T-helper 1 cell treated with Interleukin-12 subunit alpha and Interleukin-12 subunit beta and Interleukin-4 antibody, amounts not matched to agents 30 μg/mL and 1 μg/mL, for 36 hours (primary cell): ENCODE measurements around the gene SYMPK.

Experiments used
- H3K27ac Mint-ChIP-seq: one replicate; pipeline ENCODE4 v1.8.0; 2021; ENCODE audit warnings: mild to moderate bottlenecking, mixed read lengths
- H3K27me3 Mint-ChIP-seq: one replicate; pipeline ENCODE4 v1.8.0; 2021; ENCODE audit warnings: low read depth, mixed read lengths
- H3K36me3 Mint-ChIP-seq: one replicate; pipeline ENCODE4 v1.8.0; 2021; ENCODE audit warnings: low read depth, mixed read lengths
- H3K4me1 Mint-ChIP-seq: one replicate; pipeline ENCODE4 v1.8.0; 2021; ENCODE audit warnings: low read depth, mixed read lengths
- H3K4me3 Mint-ChIP-seq: one replicate; pipeline ENCODE4 v1.8.0; 2021; ENCODE audit warnings: mild to moderate bottlenecking, moderate library complexity, mixed read lengths
- H3K9me3 Mint-ChIP-seq: one replicate; pipeline ENCODE4 v1.8.0; 2021; ENCODE audit warnings: mixed read lengths

SYMPK gene

GRCh38 chr19:45827459-45828093 is 35.4 kb downstream of the SYMPK start:
- no peak overlapping the region for H3K4me3 Mint-ChIP-seq
- no peaks in the 10 kb centered on the region for H3K27me3 Mint-ChIP-seq
- no peaks in the 10 kb centered on the region for H3K9me3 Mint-ChIP-seq
- H3K4me1 Mint-ChIP-seq = no peaks in the 10 kb centered on the region
- H3K27ac Mint-ChIP-seq = no peak overlapping the region
- peaks cover 50% of the 10 kb centered on the region for H3K36me3 Mint-ChIP-seq

- H3K9me3 Mint-ChIP-seq = no peaks in the 10 kb centered on the region
- peaks cover 45% of the 10 kb centered on the region for H3K36me3 Mint-ChIP-seq
- H3K27ac Mint-ChIP-seq = no peak overlapping the region
- no peaks in the 10 kb centered on the region for H3K27me3 Mint-ChIP-seq
- H3K4me1 Mint-ChIP-seq = no peaks in the 10 kb centered on the region
- no peak overlapping the region for H3K4me3 Mint-ChIP-seq
These were observed 36.0 kb downstream of the SYMPK start for GRCh38 chr19:45826934-45827333.

- H3K36me3 Mint-ChIP-seq = peaks cover 42% of the 10 kb centered on the region
- H3K9me3 Mint-ChIP-seq = no peaks in the 10 kb centered on the region
- no peak overlapping the region for H3K4me3 Mint-ChIP-seq
- H3K27ac Mint-ChIP-seq = no peak overlapping the region
- H3K27me3 Mint-ChIP-seq = no peaks in the 10 kb centered on the region
- H3K4me1 Mint-ChIP-seq = no peaks in the 10 kb centered on the region
These were observed 36.7 kb downstream of the SYMPK start for GRCh38 chr19:45825917-45826893.

- Mint-ChIP-seq H3K4me1 (no peaks in the 10 kb centered on the region), H3K27ac (no peak overlapping the region), H3K4me3 (no peak overlapping the region), H3K27me3 (no peaks in the 10 kb centered on the region), H3K36me3 (peaks cover 39% of the 10 kb centered on the region), H3K9me3 (no peaks in the 10 kb centered on the region)
These were observed 37.7 kb downstream of the SYMPK start for GRCh38 chr19:45825263-45825605.

- Mint-ChIP-seq H3K9me3 (no peaks in the 10 kb centered on the region), H3K27me3 (no peaks in the 10 kb centered on the region), H3K27ac (peak overlapping the region; percentile 18), H3K36me3 (peaks cover 34% of the 10 kb centered on the region), H3K4me3 (no peak overlapping the region), H3K4me1 (no peaks in the 10 kb centered on the region)
These were observed 38.2 kb downstream of the SYMPK start for GRCh38 chr19:45824531-45825262.

- Mint-ChIP-seq H3K4me3 (no peak overlapping the region), H3K36me3 (peaks cover 31% of the 10 kb centered on the region), H3K27ac (no peak overlapping the region), H3K9me3 (no peaks in the 10 kb centered on the region), H3K4me1 (no peaks in the 10 kb centered on the region), H3K27me3 (no peaks in the 10 kb centered on the region)
These were observed 38.9 kb downstream of the SYMPK start for GRCh38 chr19:45824041-45824471.

GRCh38 chr19:45823182-45823581 is 39.8 kb downstream of the SYMPK start:
- Mint-ChIP-seq H3K27me3 (no peaks in the 10 kb centered on the region), H3K27ac (no peak overlapping the region), H3K4me1 (no peaks in the 10 kb centered on the region), H3K9me3 (no peaks in the 10 kb centered on the region), H3K4me3 (no peak overlapping the region), H3K36me3 (peaks cover 25% of the 10 kb centered on the region)

- no peaks in the 10 kb centered on the region for H3K9me3 Mint-ChIP-seq
- no peaks in the 10 kb centered on the region for H3K27me3 Mint-ChIP-seq
- peaks cover 22% of the 10 kb centered on the region for H3K36me3 Mint-ChIP-seq
- no peak overlapping the region for H3K27ac Mint-ChIP-seq
- no peak overlapping the region for H3K4me3 Mint-ChIP-seq
- no peaks in the 10 kb centered on the region for H3K4me1 Mint-ChIP-seq
These were observed 40.2 kb downstream of the SYMPK start for GRCh38 chr19:45822716-45823115.

GRCh38 chr19:45821570-45821969 is 41.4 kb downstream of the SYMPK start:
- Mint-ChIP-seq H3K27me3 (no peaks in the 10 kb centered on the region), H3K4me3 (no peak overlapping the region), H3K4me1 (peaks cover 2% of the 10 kb centered on the region), H3K36me3 (peaks cover 20% of the 10 kb centered on the region), H3K9me3 (no peaks in the 10 kb centered on the region), H3K27ac (no peak overlapping the region)

GRCh38 chr19:45821103-45821521 is 41.8 kb downstream of the SYMPK start:
- Mint-ChIP-seq H3K4me3 (no peak overlapping the region), H3K9me3 (no peaks in the 10 kb centered on the region), H3K4me1 (peaks cover 2% of the 10 kb centered on the region), H3K36me3 (peaks cover 20% of the 10 kb centered on the region), H3K27ac (no peak overlapping the region), H3K27me3 (no peaks in the 10 kb centered on the region)

- no peaks in the 10 kb centered on the region for H3K9me3 Mint-ChIP-seq
- H3K4me1 Mint-ChIP-seq = peaks cover 2% of the 10 kb centered on the region
- peaks cover 18% of the 10 kb centered on the region for H3K36me3 Mint-ChIP-seq
- no peak overlapping the region for H3K4me3 Mint-ChIP-seq
- H3K27me3 Mint-ChIP-seq = no peaks in the 10 kb centered on the region
- no peak overlapping the region for H3K27ac Mint-ChIP-seq
These were observed 42.4 kb downstream of the SYMPK start for GRCh38 chr19:45820413-45821102.

GRCh38 chr19:45819769-45820168 is 43.2 kb downstream of the SYMPK start:
- Mint-ChIP-seq H3K4me3 (no peak overlapping the region), H3K27ac (no peak overlapping the region), H3K27me3 (no peaks in the 10 kb centered on the region), H3K4me1 (peaks cover 2% of the 10 kb centered on the region), H3K36me3 (peaks cover 16% of the 10 kb centered on the region), H3K9me3 (no peaks in the 10 kb centered on the region)

GRCh38 chr19:45817725-45818301 is 45.1 kb downstream of the SYMPK start:
- H3K36me3 Mint-ChIP-seq = peaks cover 5% of the 10 kb centered on the region
- H3K27me3 Mint-ChIP-seq = no peaks in the 10 kb centered on the region
- no peak overlapping the region for H3K27ac Mint-ChIP-seq
- peaks cover 2% of the 10 kb centered on the region for H3K4me1 Mint-ChIP-seq
- H3K9me3 Mint-ChIP-seq = no peaks in the 10 kb centered on the region
- H3K4me3 Mint-ChIP-seq = no peak overlapping the region
